ENCODE data around the gene OR6S1.
"Not testable (repeated sequence)": the region's sequence is repeated elsewhere in the genome, so short reads cannot be mapped to it uniquely, and the experiment has no call there.

Gene OR6S1

DNA sequence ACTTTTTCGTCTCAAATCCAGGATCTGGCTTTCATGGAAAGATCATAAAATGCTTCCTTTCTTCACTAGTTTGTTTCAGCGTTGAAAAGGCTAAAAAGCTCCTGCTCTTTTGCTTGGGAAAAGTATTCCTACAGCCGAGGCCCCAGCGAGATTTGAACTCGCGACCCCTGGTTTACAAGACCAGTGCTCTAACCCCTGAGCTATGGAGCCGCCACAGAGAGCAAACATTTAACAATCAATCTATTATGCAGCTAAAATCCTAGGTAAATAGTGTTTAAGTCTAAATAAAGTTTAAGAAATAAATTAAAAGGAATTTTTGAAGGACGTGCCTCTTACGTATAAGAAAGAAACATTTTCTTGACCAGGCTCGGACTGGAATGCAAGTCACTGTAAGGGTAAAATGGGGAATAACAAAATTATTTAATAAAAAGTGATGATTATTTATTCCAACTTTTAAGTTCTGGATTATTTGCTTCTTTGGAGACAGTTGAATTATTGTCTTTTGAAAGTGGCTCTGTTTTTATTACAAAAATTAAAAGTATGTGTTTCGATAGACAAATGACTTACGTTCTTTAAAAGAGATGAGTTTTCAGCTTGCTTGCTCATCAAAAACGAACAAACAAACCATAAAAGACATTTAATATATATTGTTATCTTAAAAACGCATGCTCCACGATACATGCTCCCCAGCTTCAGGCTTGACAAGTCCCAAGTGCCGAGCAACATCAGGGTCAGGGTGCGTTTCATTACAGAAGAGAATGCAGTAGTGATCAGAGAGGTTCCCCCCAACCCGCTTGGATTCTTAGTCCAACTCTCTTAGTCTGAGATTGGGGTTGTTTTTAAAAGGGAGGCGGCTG is 10.2 kb downstream of the OR6S1 start:
- peak; percentile 59 for DNase-seq (ENCODE audit: low read depth, low spot score)

DNA sequence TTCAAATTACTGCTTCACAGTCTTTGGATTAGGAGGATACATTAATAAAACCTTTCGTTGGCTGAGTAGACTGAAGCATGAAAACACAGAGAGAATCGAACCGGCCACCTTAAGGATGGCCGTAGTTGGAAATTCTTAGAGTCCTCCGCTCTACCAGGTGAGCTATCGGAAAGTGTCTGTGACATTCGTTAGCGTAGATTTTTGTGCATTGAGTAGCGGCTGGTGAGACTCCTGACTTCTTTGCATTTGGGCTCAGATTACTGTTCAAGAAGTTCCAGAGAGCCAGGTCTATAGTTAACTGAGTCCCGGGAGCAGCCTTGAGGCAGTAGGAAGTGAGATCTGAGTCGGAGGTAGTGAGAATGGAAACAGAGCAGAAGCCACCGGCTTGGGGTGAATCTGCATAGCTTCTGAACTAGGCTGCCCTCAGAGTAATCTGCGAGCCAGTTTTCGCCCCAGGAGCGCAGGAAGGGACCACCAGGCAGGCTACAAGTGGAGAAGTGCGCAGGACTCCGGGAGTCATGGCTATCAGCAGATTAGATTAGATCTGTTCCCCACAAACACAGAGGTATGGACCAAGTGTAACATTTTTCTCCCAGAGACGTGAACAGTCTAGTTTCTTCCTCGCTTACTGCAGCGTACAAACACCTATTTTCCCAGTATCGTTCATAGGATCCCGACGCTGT is 11.0 kb downstream of the OR6S1 start:
- peak; percentile 21 for DNase-seq (ENCODE audit: low read depth, low spot score)

DNA sequence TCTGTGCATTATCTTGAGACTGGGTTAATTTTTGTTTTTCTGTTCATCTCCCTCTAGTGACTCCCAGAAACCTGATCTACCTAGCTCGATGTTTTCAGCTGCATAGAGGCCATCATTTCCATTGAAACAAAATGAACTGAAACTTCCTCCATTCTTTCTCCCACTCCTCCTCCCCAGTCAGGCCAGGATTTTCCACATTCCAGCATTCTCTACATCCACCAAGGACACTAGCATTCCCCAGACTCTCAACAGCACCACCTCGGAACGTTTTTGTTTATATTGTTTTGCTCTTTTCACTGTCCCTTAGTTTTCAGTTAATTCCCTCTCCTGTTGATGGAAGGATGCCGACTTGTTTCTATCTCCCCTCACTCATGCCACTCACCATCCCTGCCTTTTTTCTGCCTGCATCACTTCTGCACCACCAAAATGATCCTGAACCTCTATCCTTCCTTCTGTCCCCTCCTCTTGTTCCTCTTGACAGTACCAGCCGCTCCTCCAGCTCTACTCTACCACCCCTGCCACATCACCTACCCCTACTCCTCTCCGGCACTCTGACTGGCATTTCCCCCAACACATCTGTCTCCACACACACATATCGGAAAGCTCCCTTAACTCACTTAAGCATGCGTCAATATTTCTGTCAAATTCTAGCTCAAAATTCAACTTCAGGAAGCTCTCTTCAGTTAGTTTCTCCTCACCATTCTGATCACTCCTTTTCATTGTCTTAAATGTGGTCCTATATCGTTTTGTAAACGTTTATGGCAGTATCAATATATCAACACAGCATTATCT is 13.2 kb downstream of the OR6S1 start:
- no peak for DNase-seq (ENCODE audit: low read depth, low spot score)

DNA sequence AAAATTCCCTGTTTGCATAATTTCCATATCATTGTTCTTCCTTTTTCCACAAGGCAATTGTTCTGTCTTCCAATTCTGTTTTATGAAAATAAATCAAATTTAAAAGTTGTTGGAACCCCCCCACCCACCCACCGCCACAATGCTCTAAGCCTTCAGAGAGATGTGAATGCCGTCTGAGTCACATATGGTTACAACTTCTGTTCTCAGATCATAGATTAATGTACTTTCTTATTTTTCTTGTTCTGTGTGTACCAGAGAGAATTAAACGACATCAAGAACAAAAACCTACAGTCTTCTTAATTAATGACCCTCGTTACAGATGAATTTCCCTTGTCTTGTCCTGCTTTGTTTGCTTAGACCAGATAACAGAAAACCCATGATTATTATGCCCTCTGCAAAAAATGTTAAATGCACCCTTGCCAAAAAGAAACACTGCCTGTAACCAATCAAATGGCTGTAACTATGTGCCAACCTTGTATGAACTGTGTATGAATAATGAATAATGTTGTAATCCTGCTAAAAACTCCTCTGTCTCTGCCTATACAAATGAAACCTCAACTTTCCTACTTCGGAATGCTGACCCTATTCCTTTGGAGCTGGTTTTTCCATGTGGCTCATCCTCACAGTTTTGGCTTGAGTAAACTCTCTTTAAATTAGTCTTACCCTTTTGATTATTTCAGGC is 14.0 kb downstream of the OR6S1 start:
- no peak for DNase-seq (ENCODE audit: low read depth, low spot score)

DNA sequence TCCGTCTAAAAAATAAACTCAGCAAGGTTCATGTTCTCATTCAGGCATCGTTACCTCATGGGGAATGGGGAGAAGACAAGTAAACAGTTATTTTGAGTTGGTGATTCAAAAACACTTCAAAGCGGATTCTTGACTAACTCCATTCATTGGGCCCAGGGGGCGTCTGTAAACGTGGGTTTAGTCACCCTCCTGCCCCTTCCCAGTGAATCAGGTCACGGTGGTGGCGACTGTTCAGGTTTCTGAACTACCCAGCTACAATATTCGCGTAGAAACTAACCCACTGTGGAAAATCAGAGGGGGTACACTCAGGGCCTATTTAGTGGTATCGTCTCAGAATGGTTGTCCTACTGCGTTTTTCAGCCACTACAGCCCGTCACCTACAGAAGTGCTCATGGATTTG is 15.2 kb downstream of the OR6S1 start:
- DNase-seq (ENCODE audit: low read depth, low spot score): no peak

DNA sequence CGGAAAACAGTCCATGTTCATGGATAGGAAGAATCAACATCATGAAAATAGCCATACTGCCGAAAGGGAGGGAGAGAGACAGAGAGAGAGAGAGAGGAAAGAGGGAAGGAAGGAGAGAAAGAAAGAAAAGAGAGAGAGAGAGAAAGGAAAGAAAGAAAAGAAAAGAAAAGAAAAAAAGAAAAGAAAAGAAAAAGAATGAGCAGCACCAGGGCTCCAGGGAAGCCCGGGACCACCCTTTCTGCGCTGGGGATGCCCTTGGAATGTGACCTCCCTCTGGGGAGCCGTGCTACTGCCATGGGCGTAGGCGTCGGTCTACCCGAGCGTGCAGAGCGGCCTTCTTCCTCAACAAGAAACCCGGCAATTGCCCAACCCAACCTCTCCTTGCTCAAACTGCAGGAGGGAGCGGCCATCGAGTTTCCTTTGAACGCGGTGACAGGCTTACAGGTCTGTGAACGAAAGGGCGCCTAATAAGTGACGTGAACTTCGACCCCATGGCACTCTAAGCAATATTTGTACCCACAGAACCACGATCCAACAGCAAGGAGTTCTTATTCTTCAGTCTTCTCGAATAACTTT is 16.9 kb downstream of the OR6S1 start:
- peak; percentile 38 for DNase-seq (ENCODE audit: low read depth, low spot score)

DNA sequence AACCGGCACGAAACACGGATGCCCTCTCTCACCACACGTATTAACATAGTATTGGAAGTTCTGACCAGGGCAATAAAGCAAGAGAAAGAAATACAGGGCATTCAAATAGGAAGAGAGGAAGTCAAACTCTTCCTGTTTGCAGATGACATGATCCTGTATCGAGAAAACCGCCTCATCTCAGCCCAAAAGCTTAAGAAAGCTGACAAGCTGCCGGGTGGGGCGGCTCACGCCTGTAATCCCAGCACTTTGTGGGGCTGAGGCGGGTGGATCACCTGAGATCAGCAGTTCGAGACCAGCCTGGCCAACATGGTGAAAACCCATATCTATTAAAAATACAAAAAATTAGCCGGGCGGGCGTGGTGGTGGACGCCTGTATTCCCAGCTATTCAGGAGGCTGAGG is 17.7 kb downstream of the OR6S1 start:
- DNase-seq (ENCODE audit: low read depth, low spot score): no peak

DNA sequence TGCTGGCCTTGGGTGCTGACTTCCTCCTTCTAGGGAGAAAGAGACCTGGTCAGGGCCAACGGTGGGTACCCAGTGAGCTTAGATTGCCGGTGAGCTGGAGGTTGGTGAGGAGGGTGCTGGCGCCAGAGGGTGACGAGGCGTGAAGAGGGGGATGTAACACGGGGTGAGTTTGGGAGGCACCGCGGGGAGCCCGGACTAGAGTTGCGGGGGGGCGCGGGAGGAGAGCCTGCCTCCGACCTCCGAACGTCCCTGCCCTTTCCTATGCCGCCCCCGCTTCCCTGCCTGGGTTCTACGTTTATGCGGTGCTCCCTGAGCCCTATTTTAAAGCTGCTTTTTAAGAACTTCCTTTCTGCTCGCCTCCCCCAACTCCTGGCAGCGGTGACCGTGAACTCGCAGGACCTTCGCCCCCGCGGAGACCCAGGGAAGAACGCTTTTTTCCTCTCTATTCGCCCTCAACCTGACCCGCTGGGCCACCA is 18.6 kb downstream of the OR6S1 start:
- DNase-seq (ENCODE audit: low read depth, low spot score): no peak

DNA sequence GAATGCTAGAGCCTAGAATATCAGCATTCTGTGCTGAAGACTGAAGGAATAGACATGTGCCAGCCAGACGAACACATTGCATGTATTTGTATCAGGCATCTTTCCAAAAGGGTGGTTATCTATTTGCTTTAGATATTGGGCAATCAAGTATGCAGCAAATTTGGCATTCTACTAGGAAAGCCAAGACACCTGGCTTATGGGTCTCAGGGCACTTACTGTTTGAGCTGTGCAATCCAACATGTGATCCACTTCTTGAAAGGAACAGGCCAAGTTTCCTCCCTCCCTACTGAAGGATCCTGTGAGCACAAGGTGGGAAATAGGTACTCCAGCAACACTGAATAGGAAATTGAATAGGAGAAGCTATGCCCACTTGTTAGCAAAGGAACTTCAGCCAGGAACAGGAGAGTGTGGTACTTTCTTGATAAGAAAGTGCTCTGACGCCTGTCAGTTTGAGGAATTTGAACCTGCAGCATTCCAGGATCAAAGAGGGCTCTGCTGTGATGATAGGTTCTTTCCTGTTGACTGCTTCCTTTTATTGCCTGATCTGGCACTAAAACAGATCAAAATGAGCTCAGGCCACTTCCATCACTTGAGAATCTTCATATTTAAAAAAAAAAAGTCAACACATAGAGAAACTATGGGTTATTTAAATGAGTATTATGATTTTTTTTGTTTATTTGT is 20.6 kb downstream of the OR6S1 start:
- DNase-seq (ENCODE audit: low read depth, low spot score): no peak

DNA sequence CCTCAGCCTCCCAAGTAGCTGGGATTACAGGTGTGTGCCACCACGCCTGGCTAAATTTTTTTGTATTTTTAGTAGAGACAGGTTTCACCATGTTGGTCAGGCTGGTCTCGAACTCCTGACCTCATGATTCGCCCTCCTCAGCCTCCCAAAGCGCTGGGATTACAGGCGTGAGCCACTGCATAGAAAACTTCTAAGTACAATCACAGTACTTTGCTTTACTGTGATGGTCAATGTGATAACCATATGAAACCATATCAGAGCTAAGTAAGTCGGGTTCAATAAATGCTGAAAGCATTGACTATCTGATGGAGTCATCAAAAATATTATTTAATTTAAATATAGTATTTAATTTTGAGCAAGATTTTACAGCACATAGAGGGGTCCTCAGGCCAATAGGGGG is 21.8 kb downstream of the OR6S1 start:
- not testable (repeated sequence) for DNase-seq (ENCODE audit: low read depth, low spot score)

DNA sequence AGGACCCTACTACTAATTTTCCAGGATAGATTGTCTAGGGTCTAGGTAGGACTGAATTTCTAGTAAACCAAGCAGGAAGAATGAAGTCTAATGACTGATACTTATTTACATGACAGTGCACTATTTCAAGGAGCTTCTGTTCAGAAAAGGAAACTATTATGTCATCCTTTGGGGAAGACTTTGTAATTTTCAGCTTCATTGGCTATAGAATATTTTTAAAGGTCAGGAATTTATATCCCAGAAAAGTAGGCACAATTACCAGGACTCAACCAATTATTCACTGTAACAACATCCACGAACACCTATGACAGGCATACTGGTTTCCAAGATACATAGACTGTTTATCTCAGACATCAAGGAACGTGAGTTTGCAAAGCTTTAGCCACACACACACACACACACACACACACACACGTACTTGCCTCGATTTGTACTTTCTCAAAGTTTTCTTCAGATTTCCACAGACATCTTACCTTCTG is 23.2 kb downstream of the OR6S1 start:
- no peak for DNase-seq (ENCODE audit: low read depth, low spot score)

DNA sequence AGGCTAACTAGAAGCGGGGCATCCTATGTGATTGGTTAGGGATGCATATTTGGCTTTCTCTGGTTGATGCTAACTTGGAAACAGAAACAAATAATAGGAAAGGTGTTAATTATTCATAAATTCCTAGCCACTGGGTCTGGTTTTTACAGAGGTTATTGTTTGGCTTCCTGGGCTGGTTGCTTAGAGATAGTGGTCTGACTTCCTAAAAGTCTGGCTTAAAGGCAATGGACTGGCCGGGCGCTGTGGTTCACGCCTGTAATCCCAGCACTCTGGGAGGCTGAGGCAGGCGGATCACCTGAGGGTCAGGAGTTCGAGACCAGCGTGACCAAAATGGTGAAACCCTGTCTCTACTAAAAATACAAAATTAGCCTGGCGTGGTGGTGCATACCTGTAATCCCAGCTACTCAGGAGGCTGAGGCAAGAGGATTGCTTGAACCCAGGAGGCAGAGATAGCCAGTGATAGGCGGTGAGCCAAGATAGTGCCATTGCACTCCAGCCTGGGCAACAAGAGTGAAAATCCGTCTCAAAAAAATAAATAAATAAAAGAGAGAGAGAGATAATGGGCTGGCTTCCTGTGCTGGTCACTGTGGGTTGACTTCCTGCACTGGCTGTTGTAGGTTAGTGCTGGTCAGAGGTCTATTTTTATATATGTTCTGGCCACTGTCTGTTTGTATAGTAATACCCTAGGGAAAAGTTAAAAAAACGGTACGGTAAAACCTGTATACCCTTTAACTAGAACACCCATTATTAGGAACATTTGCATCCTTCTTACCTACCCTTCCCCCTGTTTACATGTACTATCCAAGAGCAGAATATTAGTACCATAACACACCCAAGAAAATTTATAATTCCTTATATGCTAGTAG is 24.1 kb downstream of the OR6S1 start:
- DNase-seq (ENCODE audit: low read depth, low spot score): no peak

DNA sequence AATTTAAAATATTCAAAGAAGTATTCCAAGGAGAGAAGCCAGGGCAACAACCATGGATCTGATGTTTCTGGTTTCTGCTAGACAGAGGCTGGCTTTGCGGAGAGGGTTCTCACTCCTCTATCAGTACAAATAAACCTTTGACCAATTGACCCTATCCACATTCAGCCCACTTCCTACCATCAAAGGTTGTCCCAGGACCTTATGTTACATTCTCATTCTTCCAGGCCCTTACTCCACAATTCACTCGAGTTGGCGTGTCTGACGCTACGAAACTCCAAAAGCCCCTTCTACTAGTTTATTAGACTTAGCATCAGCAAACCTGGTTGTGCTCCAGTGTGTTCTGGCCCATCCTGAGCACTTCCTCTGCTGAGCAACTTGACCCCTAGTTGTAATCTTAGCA is 25.5 kb downstream of the OR6S1 start:
- DNase-seq (ENCODE audit: low read depth, low spot score): no peak

DNA sequence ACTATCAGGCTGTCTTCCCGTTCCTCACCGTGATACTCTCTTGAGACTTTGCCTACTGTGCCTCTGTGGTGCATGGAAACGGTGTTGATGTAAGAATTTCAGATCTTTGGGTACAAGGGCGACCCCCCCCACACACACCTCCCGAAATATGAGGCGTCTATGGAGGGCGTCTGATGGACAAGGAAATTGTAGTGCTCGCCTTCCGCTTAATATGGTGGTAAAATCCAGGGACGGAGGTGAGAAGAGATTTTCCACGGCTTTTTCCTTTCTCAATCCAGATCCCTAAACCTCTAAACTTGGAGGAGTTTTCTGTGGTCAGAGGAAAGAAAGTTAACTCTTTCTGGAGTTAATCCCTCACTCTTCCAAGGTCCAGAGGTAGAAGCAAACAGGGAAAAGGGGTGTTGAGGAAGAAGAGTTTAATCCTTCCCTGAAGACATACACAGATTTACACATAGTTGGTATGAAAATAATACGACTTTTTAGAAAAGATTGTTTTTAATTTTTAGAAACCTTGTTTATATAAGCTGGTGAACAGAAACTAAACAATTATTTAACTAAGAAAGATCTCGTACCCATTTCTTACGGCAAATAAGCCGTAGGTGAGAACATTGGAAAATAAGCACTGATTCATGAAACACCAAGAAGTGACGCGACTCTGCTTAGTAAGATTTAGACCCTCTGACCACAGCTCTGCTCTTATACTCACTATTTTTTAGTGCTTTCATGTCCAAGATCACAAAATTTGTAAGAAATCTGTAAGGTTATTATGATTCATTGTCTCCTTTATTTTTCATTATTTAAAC is 27.3 kb downstream of the OR6S1 start:
- no peak for DNase-seq (ENCODE audit: low read depth, low spot score)

DNA sequence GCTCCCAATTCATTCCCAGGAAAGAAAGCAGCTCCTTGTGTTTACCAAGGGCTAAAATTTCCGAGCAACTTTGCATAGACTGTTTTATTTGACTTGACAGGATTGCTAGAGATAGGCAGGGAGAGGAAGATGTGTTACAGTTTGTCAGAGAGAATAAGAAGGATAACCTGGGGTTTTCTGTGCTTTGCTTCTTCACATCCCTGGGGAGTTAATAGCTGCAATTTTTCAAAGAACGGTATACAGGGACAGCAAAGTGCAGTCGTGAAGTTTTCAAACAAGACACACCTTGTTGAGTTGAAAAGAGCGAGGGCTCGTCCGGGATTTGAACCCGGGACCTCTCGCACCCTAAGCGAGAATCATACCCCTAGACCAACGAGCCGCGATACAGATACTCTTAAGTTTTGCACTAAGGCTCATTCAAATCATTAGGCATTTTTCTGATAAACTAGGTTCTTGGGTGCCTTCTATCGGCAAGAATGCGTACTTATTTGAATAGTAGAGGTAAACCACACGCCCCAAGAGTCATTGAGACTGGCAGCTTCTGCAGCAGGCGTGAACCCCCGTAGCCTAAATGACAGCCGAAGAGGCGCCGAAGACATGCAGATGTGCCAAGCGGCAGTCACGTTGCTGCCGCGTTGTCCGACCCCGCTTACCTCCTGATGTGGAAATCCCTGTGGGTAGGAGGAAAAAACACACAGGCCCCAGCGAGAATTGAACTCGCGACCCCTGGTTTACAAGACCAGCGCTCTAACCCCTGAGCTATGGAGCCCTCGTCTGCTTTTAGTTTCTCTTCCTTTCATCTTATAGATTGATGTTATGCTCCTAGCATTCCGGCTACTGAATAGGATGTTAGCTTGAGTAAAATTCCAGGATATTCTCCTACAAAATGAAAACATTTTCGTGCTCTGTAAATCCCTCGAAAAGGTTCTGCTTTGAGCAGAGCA is 28.1 kb downstream of the OR6S1 start:
- DNase-seq (ENCODE audit: low read depth, low spot score): peak; percentile 94

DNA sequence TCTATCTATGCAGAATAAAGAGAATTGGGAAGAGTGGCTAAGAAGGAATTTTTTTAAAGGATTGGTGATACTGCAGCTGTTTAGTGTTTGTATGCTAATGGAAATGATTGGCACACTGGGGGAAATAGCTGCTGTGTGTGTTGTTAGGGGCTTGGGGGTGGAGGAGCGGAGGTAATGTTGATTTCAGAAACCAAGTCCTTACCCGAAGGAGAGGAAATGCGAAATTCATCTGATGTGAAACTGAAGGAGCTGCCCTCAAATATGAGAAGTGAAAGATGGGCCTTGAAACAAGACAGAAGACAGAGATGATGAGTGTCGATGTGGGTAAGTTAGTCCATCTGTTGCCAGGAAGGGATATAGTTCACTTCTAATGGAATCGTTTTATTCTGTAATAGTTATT is 29.1 kb downstream of the OR6S1 start:
- no peak for DNase-seq (ENCODE audit: low read depth, low spot score)

DNA sequence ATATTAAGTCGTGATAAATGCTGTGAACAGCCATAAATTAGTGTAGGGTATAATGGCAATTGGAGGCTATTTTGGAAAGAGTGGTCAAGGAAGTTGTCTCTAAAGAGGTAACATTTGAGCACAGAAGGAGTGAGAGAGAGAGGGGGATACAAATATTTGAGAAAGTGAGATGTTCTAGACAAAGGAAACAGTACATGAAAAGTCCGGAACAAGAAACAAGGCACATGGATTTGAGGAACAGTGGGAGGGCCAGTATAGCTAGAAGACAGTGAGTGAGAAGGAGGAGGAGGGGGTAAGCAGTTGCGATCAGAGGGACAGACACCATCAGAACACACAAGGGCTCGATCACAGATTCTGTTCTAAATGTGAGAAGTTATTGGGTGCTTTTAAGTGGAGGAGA is 30.2 kb downstream of the OR6S1 start:
- DNase-seq (ENCODE audit: low read depth, low spot score): no peak
